ENCODE results near the gene ACIN1.

ACIN1 gene

GRCh38 chr14:23043754-23044153 lies 51.2 kb downstream of the ACIN1 start:
- no peak overlapping the region for H3K9ac ChIP-seq (ENCODE audit: insufficient read length)
- no peak overlapping the region for H3K27ac ChIP-seq

DNA sequence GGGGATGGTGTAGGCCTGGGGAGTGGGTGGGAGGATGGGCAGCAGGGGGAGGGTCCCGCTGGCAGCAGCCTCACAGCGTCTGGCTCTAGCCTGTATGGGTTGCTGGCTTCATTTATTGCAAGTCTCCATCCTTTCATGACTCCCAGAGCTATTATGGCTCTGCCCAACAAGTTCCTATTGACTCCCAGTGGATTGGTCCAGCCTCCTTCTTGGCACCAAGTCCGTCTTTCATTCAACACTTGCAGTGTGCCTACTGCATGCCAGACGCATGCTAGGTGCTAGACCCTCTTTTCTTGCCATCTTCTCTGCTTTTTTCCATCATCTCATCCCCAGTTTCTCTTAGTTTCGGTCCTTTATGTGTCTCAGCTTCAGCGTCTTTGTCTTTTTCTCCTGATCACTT lies 51.8 kb downstream of the ACIN1 start:
- Histone ChIP-seq H3K9ac (ENCODE audit: insufficient read length) (no peak overlapping the region), H3K36me3 (ENCODE audit: insufficient read depth, low read length) (no peaks in the 10 kb centered on the region), H3K9me3 (ENCODE audit: low read depth, low read length) (no peaks in the 10 kb centered on the region), H3K27ac (no peak overlapping the region), H3K4me3 (no peak overlapping the region)
- no peak for TF ChIP-seq POLR2AphosphoS5 (IDR thresholded peaks at IDR 0.05; ENCODE audit: borderline replicate concordance, low read depth, low read length)
- no peak for TF ChIP-seq EZH2 (IDR thresholded peaks at IDR 0.05)
- no peak for TF ChIP-seq FOXP2 (optimal IDR thresholded peaks at IDR 0.05; ENCODE audit: control extremely low read depth, extremely low read length, insufficient read depth)
- DNase-seq (ENCODE audit: low read depth, low spot score), result no peak

More at GRCh38 chr14:23043754-23044153, 51.2 kb downstream of the ACIN1 start:
- Histone ChIP-seq H3K4me3 (no peak overlapping the region), H3K36me3 (ENCODE audit: insufficient read depth, low read length) (no peaks in the 10 kb centered on the region), H3K9me3 (ENCODE audit: low read depth, low read length) (no peaks in the 10 kb centered on the region)
- TF ChIP-seq POLR2AphosphoS5 (IDR thresholded peaks at IDR 0.05; ENCODE audit: borderline replicate concordance, low read depth, low read length) (no peak), EZH2 (IDR thresholded peaks at IDR 0.05) (no peak), FOXP2 (optimal IDR thresholded peaks at IDR 0.05; ENCODE audit: control extremely low read depth, extremely low read length, insufficient read depth) (no peak)
- DNase-seq (ENCODE audit: low read depth, low spot score), result no peak

DNA sequence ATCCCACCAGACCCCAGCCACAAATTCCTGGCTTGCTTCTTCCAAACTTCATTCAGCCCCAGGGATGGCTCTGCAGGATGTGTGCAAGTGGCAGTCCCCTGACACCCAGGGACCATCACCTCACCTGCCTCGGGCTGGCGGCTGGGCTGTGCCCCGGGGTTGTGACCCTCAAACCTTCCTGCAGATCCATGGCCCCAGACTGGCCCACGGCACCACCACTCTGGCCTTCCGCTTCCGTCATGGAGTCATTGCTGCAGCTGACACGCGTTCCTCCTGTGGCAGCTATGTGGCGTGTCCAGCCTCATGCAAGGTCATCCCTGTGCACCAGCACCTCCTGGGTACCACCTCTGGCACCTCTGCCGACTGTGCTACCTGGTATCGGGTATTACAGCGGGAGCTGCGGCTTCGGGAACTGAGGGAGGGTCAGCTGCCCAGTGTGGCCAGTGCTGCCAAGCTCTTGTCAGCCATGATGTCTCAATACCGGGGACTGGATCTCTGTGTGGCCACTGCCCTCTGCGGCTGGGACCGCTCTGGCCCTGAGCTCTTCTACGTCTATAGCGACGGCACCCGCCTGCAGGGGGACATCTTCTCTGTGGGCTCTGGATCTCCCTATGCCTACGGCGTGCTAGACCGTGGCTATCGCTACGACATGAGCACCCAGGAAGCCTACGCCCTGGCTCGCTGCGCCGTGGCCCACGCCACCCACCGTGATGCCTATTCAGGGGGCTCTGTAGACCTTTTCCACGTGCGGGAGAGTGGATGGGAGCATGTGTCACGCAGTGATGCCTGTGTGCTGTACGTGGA lies 52.6 kb downstream of the ACIN1 start, which contains the start of gene PSMB11:
TSS of gene PSMB11 (plus strand) at position 51 of the 804 bp plus-strand sequence. CDS start at position 65, 14 bp downstream.
- H3K9me3 ChIP-seq (ENCODE audit: low read depth, low read length), result no peaks in the 10 kb centered on the region
- no peak within 1 kb of the TSS for H3K9ac ChIP-seq (ENCODE audit: insufficient read length)
- no peak for DNase-seq (ENCODE audit: low read depth, low spot score)
- H3K4me3 ChIP-seq, result no peak within 1 kb of the TSS
- H3K27ac ChIP-seq, result no peak within 1 kb of the TSS
- no peaks in the 10 kb centered on the region for H3K36me3 ChIP-seq (ENCODE audit: insufficient read depth, low read length)
- no peak for TF ChIP-seq FOXP2 (optimal IDR thresholded peaks at IDR 0.05; ENCODE audit: control extremely low read depth, extremely low read length, insufficient read depth)
- no peak for TF ChIP-seq EZH2 (IDR thresholded peaks at IDR 0.05)
- no peak for TF ChIP-seq POLR2AphosphoS5 (IDR thresholded peaks at IDR 0.05; ENCODE audit: borderline replicate concordance, low read depth, low read length)

- TF ChIP-seq FOXP2 (optimal IDR thresholded peaks at IDR 0.05; ENCODE audit: control extremely low read depth, extremely low read length, insufficient read depth) (no peak), POLR2AphosphoS5 (IDR thresholded peaks at IDR 0.05; ENCODE audit: borderline replicate concordance, low read depth, low read length) (no peak), EZH2 (IDR thresholded peaks at IDR 0.05) (no peak)
- no peak overlapping the region for H3K9ac ChIP-seq (ENCODE audit: insufficient read length)
Observed at GRCh38 chr14:23041729-23042128, 53.2 kb downstream of the ACIN1 start.

GRCh38 chr14:23040100-23040499 lies 54.8 kb downstream of the ACIN1 start:
- no peak for DNase-seq (ENCODE audit: low read depth, low spot score)
- TF ChIP-seq EZH2 (IDR thresholded peaks at IDR 0.05) (no peak), FOXP2 (optimal IDR thresholded peaks at IDR 0.05; ENCODE audit: control extremely low read depth, extremely low read length, insufficient read depth) (no peak), POLR2AphosphoS5 (IDR thresholded peaks at IDR 0.05; ENCODE audit: borderline replicate concordance, low read depth, low read length) (no peak)
- H3K4me3 ChIP-seq, result no peak overlapping the region
- no peaks in the 10 kb centered on the region for H3K36me3 ChIP-seq (ENCODE audit: insufficient read depth, low read length)
- H3K9ac ChIP-seq (ENCODE audit: insufficient read length), result no peak overlapping the region
- H3K27ac ChIP-seq, result no peak overlapping the region
- no peaks in the 10 kb centered on the region for H3K9me3 ChIP-seq (ENCODE audit: low read depth, low read length)

More at GRCh38 chr14:23041729-23042128, 53.2 kb downstream of the ACIN1 start:
- no peak overlapping the region for H3K4me3 ChIP-seq
- no peak overlapping the region for H3K27ac ChIP-seq
- no peak for DNase-seq (ENCODE audit: low read depth, low spot score)
- no peaks in the 10 kb centered on the region for H3K9me3 ChIP-seq (ENCODE audit: low read depth, low read length)
- no peaks in the 10 kb centered on the region for H3K36me3 ChIP-seq (ENCODE audit: insufficient read depth, low read length)

GRCh38 chr14:23035303-23036144 lies 59.4 kb downstream of the ACIN1 start:
- peak overlapping the region; percentile 98 for H3K27ac ChIP-seq
- H3K36me3 ChIP-seq (ENCODE audit: insufficient read depth, low read length), result peaks cover 30% of the 10 kb centered on the region
- peak overlapping the region; percentile 96 for H3K9ac ChIP-seq (ENCODE audit: insufficient read length)
- H3K9me3 ChIP-seq (ENCODE audit: low read depth, low read length), result no peaks in the 10 kb centered on the region
- TF ChIP-seq EZH2 (IDR thresholded peaks at IDR 0.05), result no peak
- TF ChIP-seq FOXP2 (optimal IDR thresholded peaks at IDR 0.05; ENCODE audit: control extremely low read depth, extremely low read length, insufficient read depth), result no peak
- no peak; the same call in 1 of the 2 replicates for TF ChIP-seq POLR2AphosphoS5 (IDR thresholded peaks at IDR 0.05; ENCODE audit: borderline replicate concordance, low read depth, low read length)
- no peak for DNase-seq (ENCODE audit: low read depth, low spot score)
- peak overlapping the region; percentile 83 for H3K4me3 ChIP-seq

DNA sequence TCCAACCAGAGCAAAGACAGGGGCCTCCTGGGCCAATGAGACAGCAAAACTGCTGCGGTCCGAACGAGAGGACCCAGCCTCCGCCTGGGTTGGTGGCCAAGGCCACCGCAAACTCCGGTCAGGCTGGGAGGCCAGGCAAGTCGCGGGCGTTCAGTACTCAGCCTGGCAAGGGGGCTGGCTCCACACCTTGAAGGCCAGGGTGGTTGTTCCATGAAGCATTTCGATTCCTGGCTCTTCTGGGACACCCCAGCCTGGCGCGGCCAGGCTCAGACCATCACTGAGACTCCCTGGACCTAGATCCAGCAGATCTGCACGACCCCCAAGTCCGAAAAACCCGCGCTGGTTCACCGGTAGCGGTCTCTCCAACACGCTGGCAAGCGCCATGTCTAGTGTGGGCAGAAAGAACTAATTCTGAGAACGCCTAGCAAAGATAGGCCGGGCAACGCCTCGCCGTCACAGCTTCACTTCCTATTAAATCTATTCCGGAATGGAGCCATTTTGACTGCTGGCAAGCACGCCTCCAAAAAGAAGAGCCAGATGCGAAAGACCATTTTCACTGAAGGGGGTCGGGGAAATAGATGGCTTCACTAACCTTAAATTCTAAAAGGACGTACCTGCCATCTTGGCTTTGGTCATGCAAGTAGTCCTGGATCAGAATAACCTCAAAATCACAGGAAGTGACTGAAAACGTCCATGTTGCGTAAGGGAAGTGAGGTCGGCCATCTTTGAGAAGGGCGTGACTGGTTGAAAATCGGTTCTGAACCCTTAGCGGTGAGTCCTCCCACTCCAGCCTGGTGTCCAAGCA lies 60.2 kb downstream of the ACIN1 start, which contains the start of gene PSMB5:
TSS of gene PSMB5 (minus strand) at position 403 of the 805 bp plus-strand sequence. CDS start at position 384, 19 bp downstream.
- peak; percentile 88 for TF ChIP-seq POLR2AphosphoS5 (IDR thresholded peaks at IDR 0.05; ENCODE audit: borderline replicate concordance, low read depth, low read length)
- TF ChIP-seq EZH2 (IDR thresholded peaks at IDR 0.05), result no peak
- no peaks in the 10 kb centered on the region for H3K9me3 ChIP-seq (ENCODE audit: low read depth, low read length)
- peak within 1 kb of the TSS; percentile 98 for H3K27ac ChIP-seq
- peak; percentile 92 for DNase-seq (ENCODE audit: low read depth, low spot score)
- peak within 1 kb of the TSS; percentile 96 for H3K9ac ChIP-seq (ENCODE audit: insufficient read length)
- H3K36me3 ChIP-seq (ENCODE audit: insufficient read depth, low read length), result peaks cover 34% of the 10 kb centered on the region
- peak within 1 kb of the TSS; percentile 83 for H3K4me3 ChIP-seq
